SU-DHL-6 (cell line): ENCODE results near the gene PHAX.

Source experiments
- EZH2phosphoT487 ChIP-seq: fragments of 200-600 bp; sonication (generic), shearing (Covaris generic); conservative IDR thresholded peaks from 2 replicates; pipeline ENCODE4 v1.6.1; 2018; ENCODE audit warnings: mild to moderate bottlenecking, antibody characterized with exemption, low read length, moderate library complexity, mixed read lengths
- TF ChIP-seq, protein P1 (sequence below): fragments of 200-600 bp; sonication (generic); IDR thresholded peaks from one replicate; pipeline ENCODE4 v1.5.1; 2017; ENCODE audit warnings: antibody characterized with exemption, mild to moderate bottlenecking, low read length, moderate library complexity; ENCODE audit not compliant: insufficient read depth, poor library complexity, severe bottlenecking

GRCh38 chr5:126647071-126647470 lies 46.3 kb downstream of the PHAX start:
- TF ChIP-seq, protein P1, sequence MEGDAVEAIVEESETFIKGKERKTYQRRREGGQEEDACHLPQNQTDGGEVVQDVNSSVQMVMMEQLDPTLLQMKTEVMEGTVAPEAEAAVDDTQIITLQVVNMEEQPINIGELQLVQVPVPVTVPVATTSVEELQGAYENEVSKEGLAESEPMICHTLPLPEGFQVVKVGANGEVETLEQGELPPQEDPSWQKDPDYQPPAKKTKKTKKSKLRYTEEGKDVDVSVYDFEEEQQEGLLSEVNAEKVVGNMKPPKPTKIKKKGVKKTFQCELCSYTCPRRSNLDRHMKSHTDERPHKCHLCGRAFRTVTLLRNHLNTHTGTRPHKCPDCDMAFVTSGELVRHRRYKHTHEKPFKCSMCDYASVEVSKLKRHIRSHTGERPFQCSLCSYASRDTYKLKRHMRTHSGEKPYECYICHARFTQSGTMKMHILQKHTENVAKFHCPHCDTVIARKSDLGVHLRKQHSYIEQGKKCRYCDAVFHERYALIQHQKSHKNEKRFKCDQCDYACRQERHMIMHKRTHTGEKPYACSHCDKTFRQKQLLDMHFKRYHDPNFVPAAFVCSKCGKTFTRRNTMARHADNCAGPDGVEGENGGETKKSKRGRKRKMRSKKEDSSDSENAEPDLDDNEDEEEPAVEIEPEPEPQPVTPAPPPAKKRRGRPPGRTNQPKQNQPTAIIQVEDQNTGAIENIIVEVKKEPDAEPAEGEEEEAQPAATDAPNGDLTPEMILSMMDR, result no peak
- TF ChIP-seq EZH2phosphoT487, result no peak
